ENCODE measurements around the gene ADGRF3. TPM values are rescaled to one million over a fixed set of nuclear protein-coding genes. Genes with fewer than 3 reads are reported as not detected.

ADGRF3 gene
- total RNA-seq, 2 donors from 2014 or later = 0.34 TPM; not detected in 1

DNA sequence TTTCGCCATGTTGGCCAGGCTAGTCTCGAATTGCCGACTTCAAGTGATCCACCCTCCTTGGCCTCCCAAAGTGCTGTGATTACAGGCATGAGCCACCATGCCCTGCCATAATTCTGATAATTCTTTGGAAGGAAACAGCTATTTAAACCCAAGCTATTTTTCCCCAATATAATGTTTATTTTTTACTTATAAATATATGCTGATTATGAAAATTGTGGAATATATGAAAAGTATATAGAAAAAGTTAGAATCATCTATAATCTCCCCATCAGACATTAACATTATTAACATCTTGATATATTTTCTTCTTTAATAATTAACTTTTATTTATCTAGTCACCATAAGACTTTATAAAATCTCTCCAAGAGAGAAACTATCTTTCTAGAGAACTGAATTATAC, 60.7 kb downstream of the ADGRF3 start:
- TF ChIP-seq POLR2A (IDR thresholded peaks at IDR 0.05) = no peak
- no peak for TF ChIP-seq POLR2AphosphoS5 (IDR thresholded peaks at IDR 0.05)
- TF ChIP-seq, protein P1, sequence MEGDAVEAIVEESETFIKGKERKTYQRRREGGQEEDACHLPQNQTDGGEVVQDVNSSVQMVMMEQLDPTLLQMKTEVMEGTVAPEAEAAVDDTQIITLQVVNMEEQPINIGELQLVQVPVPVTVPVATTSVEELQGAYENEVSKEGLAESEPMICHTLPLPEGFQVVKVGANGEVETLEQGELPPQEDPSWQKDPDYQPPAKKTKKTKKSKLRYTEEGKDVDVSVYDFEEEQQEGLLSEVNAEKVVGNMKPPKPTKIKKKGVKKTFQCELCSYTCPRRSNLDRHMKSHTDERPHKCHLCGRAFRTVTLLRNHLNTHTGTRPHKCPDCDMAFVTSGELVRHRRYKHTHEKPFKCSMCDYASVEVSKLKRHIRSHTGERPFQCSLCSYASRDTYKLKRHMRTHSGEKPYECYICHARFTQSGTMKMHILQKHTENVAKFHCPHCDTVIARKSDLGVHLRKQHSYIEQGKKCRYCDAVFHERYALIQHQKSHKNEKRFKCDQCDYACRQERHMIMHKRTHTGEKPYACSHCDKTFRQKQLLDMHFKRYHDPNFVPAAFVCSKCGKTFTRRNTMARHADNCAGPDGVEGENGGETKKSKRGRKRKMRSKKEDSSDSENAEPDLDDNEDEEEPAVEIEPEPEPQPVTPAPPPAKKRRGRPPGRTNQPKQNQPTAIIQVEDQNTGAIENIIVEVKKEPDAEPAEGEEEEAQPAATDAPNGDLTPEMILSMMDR (IDR thresholded peaks at IDR 0.05) = no peak
- Histone ChIP-seq H3K27ac (no peak overlapping the region), H3K4me3 (no peak overlapping the region), H3K9me3 (no peaks in the 10 kb centered on the region), H3K36me3 (peaks cover 0 to 2% of the 10 kb centered on the region in 2 donors), H3K4me1 (replicated peaks) (no peaks in the 10 kb centered on the region), H3K27me3 (replicated peaks; ENCODE audit: insufficient read depth) (no peaks in the 10 kb centered on the region)
- intact Hi-C loops (cut with DNase I) = no loop called here
- DNase-seq (ENCODE audit: low spot score) = no peak
- 98% methylated on average over 3 of the region's 3 CpGs for WGBS

DNA sequence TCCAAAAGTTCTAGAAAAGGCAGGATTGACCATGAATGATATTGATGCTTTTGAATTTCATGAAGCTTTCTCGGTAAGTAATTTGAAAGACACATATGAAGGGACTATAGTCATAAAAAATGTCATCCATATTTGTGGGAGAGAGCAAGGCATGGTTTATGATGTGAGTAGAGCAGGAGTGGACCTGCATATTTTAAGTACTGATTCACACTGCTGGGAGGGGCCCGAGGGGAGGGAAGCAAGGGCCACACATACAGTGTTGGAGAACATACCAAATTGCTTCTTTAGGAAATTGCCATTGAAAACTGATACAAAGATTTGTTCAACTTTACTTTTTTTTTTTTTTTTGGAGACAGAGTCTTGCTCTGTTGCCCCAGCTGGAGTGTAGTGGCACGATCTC, 62.5 kb downstream of the ADGRF3 start:
- Histone ChIP-seq H3K27ac (no peak overlapping the region), H3K4me3 (no peak overlapping the region), H3K36me3 (no peaks in the 10 kb centered on the region), H3K4me1 (replicated peaks) (no peaks in the 10 kb centered on the region), H3K27me3 (replicated peaks; ENCODE audit: insufficient read depth) (no peaks in the 10 kb centered on the region), H3K9me3 (no peaks in the 10 kb centered on the region)
- DNase-seq (ENCODE audit: low spot score) = no peak
- WGBS = 94% methylated on average over 3 of the region's 3 CpGs
- intact Hi-C loops (cut with DNase I) = no loop called here
- no peak for TF ChIP-seq POLR2A (IDR thresholded peaks at IDR 0.05)
- TF ChIP-seq POLR2AphosphoS5 (IDR thresholded peaks at IDR 0.05) = no peak
- TF ChIP-seq, protein P1 (IDR thresholded peaks at IDR 0.05) = no peak

DNA sequence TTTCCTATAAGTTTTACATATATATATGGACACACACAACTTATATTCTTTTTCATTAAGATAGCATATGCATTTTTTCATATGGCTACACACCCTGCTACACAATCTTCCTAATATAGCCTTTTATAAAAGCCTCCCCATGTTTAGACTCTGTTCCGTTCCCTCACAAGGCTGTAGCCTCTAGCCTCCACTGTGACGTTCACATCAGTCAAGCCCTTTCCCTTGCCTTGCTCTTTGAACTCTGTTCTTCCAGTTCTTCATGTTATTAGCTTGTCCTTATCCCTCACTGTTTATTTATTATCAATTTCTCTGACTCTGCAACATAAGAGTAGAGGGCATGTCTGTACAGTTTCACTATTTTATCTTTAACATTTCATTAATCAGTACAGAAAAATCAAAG, 63.0 kb downstream of the ADGRF3 start:
- 88% methylated on average over 2 of the region's 2 CpGs for WGBS
- intact Hi-C loops (cut with DNase I) = no loop called here
- Histone ChIP-seq H3K4me3 (no peak overlapping the region), H3K4me1 (replicated peaks) (no peaks in the 10 kb centered on the region), H3K27ac (no peak overlapping the region), H3K27me3 (replicated peaks; ENCODE audit: insufficient read depth) (no peaks in the 10 kb centered on the region), H3K9me3 (no peaks in the 10 kb centered on the region), H3K36me3 (no peaks in the 10 kb centered on the region)
- TF ChIP-seq POLR2AphosphoS5 (IDR thresholded peaks at IDR 0.05) (no peak), POLR2A (IDR thresholded peaks at IDR 0.05) (no peak)
- TF ChIP-seq, protein P1 (IDR thresholded peaks at IDR 0.05) = no peak
- no peak for DNase-seq (ENCODE audit: low spot score)

DNA sequence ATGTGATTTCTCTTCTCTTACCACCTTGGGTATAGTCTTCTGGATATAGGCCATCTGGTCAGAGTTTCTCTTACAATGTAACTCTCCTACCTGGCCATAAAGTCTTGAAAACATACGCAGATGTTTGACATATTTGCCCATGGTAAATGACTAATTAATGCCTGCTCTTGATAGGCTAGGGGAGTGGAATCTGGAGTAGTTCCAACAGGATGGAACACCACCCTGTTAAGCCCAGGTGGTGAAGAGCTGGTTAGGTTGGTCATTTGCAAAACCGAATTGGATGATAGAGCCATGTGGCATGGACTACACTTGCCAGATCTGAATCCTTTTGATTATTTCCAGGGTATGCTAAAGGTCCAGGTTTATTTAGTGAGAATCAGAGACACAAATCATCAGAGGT, 65.4 kb downstream of the ADGRF3 start:
- WGBS = 65% methylated on average over 2 of the region's 2 CpGs
- intact Hi-C loops (cut with DNase I) = no loop called here
- no peaks in the 10 kb centered on the region for H3K27me3 ChIP-seq (replicated peaks; ENCODE audit: insufficient read depth)
- no peaks in the 10 kb centered on the region for H3K36me3 ChIP-seq
- no peaks in the 10 kb centered on the region for H3K4me1 ChIP-seq (replicated peaks)
- no peak for DNase-seq (ENCODE audit: low spot score)
- TF ChIP-seq POLR2A (IDR thresholded peaks at IDR 0.05) (no peak), POLR2AphosphoS5 (IDR thresholded peaks at IDR 0.05) (no peak)
- TF ChIP-seq, protein P1 (IDR thresholded peaks at IDR 0.05) = no peak
- H3K27ac ChIP-seq = no peak overlapping the region
- no peak overlapping the region for H3K4me3 ChIP-seq
- H3K9me3 ChIP-seq = no peaks in the 10 kb centered on the region

DNA sequence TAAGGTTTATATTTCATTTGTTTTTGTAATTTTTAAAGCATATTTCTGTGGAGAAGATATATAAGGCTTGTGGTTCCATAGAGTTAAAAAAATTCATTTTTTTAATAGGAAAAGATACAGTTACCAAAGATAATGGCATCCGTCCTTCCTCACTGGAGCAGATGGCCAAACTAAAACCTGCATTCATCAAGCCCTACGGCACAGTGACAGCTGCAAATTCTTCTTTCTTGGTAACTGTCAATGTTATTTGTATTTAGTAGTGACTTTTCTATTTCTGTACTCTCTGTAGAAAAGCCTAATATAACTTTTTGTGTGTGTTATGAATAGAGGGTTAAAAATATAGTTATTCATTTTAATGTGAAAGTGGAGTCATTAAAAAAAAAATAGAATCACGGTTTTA, 66.7 kb downstream of the ADGRF3 start:
- intact Hi-C loops (cut with DNase I) = no loop called here
- no peaks in the 10 kb centered on the region for H3K36me3 ChIP-seq
- 93% methylated on average over 3 of the region's 3 CpGs for WGBS

More for the DNA sequence above, 66.7 kb downstream of the ADGRF3 start:
- no peak overlapping the region for H3K27ac ChIP-seq
- no peaks in the 10 kb centered on the region for H3K4me1 ChIP-seq (replicated peaks)
- DNase-seq (ENCODE audit: low spot score) = no peak
- no peak overlapping the region for H3K4me3 ChIP-seq
- no peaks in the 10 kb centered on the region for H3K27me3 ChIP-seq (replicated peaks; ENCODE audit: insufficient read depth)
- no peaks in the 10 kb centered on the region for H3K9me3 ChIP-seq
- TF ChIP-seq, protein P1 (IDR thresholded peaks at IDR 0.05) = no peak
- TF ChIP-seq POLR2AphosphoS5 (IDR thresholded peaks at IDR 0.05) = no peak
- TF ChIP-seq POLR2A (IDR thresholded peaks at IDR 0.05) = no peak
